Measurements from ENCODE around the gene MEAK7. TPM values are rescaled to one million over a fixed set of nuclear protein-coding genes. Genes with fewer than 3 reads are reported as not detected.

MEAK7 gene
- total and polyA plus RNA-seq, 2 of the 4 experiments (the other 2 are of a cell fraction), result 27.4 to 39.0 TPM

DNA sequence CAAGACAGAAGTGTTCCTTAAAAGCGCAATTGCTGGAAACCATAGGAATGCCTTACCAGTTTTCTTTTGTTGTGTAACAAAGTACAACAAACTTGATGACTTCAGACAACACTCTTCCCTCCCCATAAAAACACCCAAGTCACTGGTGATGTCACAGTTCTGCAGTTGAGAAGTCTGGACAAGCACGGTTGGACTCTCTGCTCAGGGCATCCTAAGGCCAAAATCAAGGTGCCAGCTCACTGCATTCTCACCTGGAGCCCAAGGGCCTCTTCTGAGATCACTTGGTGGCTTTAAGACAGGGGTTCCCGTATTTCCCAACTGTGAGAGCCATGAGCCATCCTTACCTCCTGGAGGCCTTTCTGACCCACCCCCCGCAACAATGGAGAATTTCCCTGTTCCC is 45.6 kb upstream of the MEAK7 start:
- Histone ChIP-seq H3K56ac (ENCODE audit: extremely low read depth, insufficient read depth, low read length) (no peak overlapping the region), H4K8ac (ENCODE audit: low read depth in 2 of 2, low read length in 2 of 2) (no peak overlapping the region), H2AFZ (replicated peaks; ENCODE audit: low read length, poor library complexity) (no peak overlapping the region), H3K27me3 (ENCODE audit: control insufficient read depth, insufficient read depth, low read length) (no peaks in the 10 kb centered on the region), H3K9me1 (ENCODE audit: insufficient read depth, low read length) (no peaks in the 10 kb centered on the region; the same call in 1 of the 2 replicates), H3K36me3 (ENCODE audit: control insufficient read depth, insufficient read depth, low read length) (no peaks in the 10 kb centered on the region), H2BK120ac (ENCODE audit: low read depth, low read length) (no peak overlapping the region), H4K20me1 (ENCODE audit: insufficient read depth, low read length) (no peaks in the 10 kb centered on the region), H3K23ac (ENCODE audit: low read depth, low read length) (no peak overlapping the region), H3K18ac (ENCODE audit: low read depth, low read length) (no peak overlapping the region), H3K14ac (replicated peaks; ENCODE audit: low read depth, low read length) (no peak overlapping the region), H3K4ac (ENCODE audit: low read depth, low read length) (no peak overlapping the region), H2AK9ac (replicated peaks; ENCODE audit: low read depth, low read length, poor library complexity) (no peak overlapping the region), H3K4me3 (ENCODE audit: insufficient read depth, low read depth, low read length) (no peak overlapping the region), H3K4me1 (ENCODE audit: control insufficient read depth, insufficient read depth, low read length) (no peaks in the 10 kb centered on the region), H3K9ac (ENCODE audit: low read depth, low read length) (no peak overlapping the region), H2AK5ac (ENCODE audit: low read depth, low read length) (no peak overlapping the region), H4K91ac (ENCODE audit: insufficient read depth, low read depth, low read length) (no peak overlapping the region), H2BK20ac (ENCODE audit: low read depth, low read length) (no peak overlapping the region), H4K5ac (ENCODE audit: low read depth, low read length) (no peak overlapping the region), H2BK5ac (ENCODE audit: low read depth, low read length, poor library complexity, severe bottlenecking) (no peak overlapping the region), H2BK15ac (ENCODE audit: low read depth, low read length) (no peak overlapping the region), H3K27ac (ENCODE audit: insufficient read depth, low read length) (no peak overlapping the region), H3K9me3 (ENCODE audit: control insufficient read depth, insufficient read depth, low read length) (no peaks in the 10 kb centered on the region), H3K4me2 (ENCODE audit: low read depth, low read length) (no peak overlapping the region), H3K79me1 (ENCODE audit: low read depth in 1 of 2, low read length in 2 of 2) (no peaks in the 10 kb centered on the region)
- ChIA-PET POLR2A (ENCODE audit: unreplicated experiment) (no interaction called here), CTCF (no interaction called here)
- dilution Hi-C loops (cut with HindIII; ENCODE audit: low sequenced_read_pairs, unreplicated experiment), result no loop called here
- no TSS peak for BruUV-seq (replicated peaks)
- no peak for DNase-seq
- TF ChIP-seq RAD21 (IDR thresholded peaks at IDR 0.05; ENCODE audit: low read length) (no peak), BHLHE40 (IDR thresholded peaks at IDR 0.05; ENCODE audit: low read depth, low read length) (no peak), SMC3 (IDR thresholded peaks at IDR 0.05; ENCODE audit: low read depth, low read length) (no peak), MAZ (IDR thresholded peaks at IDR 0.05; ENCODE audit: borderline replicate concordance, low read depth, low read length) (no peak), POLR2A (IDR thresholded peaks at IDR 0.05; ENCODE audit: low read depth, low read length) (no peak), NFE2L2 (IDR thresholded peaks at IDR 0.05; ENCODE audit: low read depth, low read length) (no peak), RFX5 (IDR thresholded peaks at IDR 0.05; ENCODE audit: low read depth, low read length) (no peak), FOS (IDR thresholded peaks at IDR 0.05; ENCODE audit: low read depth, low read length) (no peak), CHD1 (IDR thresholded peaks at IDR 0.05; ENCODE audit: low read depth, low read length) (no peak), MXI1 (IDR thresholded peaks at IDR 0.05; ENCODE audit: borderline replicate concordance, low read depth, low read length) (no peak), RCOR1 (IDR thresholded peaks at IDR 0.05; ENCODE audit: insufficient replicate concordance, low read length) (no peak)
- TF ChIP-seq, protein P1, sequence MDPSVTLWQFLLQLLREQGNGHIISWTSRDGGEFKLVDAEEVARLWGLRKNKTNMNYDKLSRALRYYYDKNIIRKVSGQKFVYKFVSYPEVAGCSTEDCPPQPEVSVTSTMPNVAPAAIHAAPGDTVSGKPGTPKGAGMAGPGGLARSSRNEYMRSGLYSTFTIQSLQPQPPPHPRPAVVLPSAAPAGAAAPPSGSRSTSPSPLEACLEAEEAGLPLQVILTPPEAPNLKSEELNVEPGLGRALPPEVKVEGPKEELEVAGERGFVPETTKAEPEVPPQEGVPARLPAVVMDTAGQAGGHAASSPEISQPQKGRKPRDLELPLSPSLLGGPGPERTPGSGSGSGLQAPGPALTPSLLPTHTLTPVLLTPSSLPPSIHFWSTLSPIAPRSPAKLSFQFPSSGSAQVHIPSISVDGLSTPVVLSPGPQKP (IDR thresholded peaks at IDR 0.05; ENCODE audit: borderline replicate concordance, low read depth, low read length), result no peak
- TF ChIP-seq, protein P2, sequence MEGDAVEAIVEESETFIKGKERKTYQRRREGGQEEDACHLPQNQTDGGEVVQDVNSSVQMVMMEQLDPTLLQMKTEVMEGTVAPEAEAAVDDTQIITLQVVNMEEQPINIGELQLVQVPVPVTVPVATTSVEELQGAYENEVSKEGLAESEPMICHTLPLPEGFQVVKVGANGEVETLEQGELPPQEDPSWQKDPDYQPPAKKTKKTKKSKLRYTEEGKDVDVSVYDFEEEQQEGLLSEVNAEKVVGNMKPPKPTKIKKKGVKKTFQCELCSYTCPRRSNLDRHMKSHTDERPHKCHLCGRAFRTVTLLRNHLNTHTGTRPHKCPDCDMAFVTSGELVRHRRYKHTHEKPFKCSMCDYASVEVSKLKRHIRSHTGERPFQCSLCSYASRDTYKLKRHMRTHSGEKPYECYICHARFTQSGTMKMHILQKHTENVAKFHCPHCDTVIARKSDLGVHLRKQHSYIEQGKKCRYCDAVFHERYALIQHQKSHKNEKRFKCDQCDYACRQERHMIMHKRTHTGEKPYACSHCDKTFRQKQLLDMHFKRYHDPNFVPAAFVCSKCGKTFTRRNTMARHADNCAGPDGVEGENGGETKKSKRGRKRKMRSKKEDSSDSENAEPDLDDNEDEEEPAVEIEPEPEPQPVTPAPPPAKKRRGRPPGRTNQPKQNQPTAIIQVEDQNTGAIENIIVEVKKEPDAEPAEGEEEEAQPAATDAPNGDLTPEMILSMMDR (conservative IDR thresholded peaks at IDR 0.05; ENCODE audit: low read depth, low read length), result no peak
- ATAC-seq (ENCODE audit: low read depth), result no peak
- in situ Hi-C loops (cut with MboI; ENCODE audit: low sequenced_read_pairs), result no loop called here
- WGBS, 2 experiments (ENCODE audit: extremely low coverage in 2 of 2, insufficient read length in 1 of 2), result no CpG with 5 or more reads among the region's 4 CpGs
- intact Hi-C loops (cut with micrococcal nuclease), result no loop called here
